Measurements from ENCODE around the gene ECM1.

The ECM1 gene

GRCh38 chr1:150525348-150525747 lies 17.4 kb downstream of the ECM1 start:
- Histone ChIP-seq H3F3A (ENCODE audit: low read depth) (no peaks in the 10 kb centered on the region), H3K4me1 (ENCODE audit: insufficient read depth, low read length, poor library complexity, severe bottlenecking) (no peaks in the 10 kb centered on the region), H4K20me1 (ENCODE audit: insufficient read depth, low read length, poor library complexity, severe bottlenecking) (no peaks in the 10 kb centered on the region), H3K36me3 (ENCODE audit: insufficient read depth, low read length) (no peaks in the 10 kb centered on the region), H3K4me3 (ENCODE audit: low read length, poor library complexity, severe bottlenecking) (no peak overlapping the region), H3K4me2 (ENCODE audit: low read depth, low read length, poor library complexity, severe bottlenecking) (no peak overlapping the region), H3K79me2 (ENCODE audit: insufficient read depth, low read length) (no peaks in the 10 kb centered on the region), H3K9me3 (ENCODE audit: insufficient read depth, low read depth, low read length) (no peaks in the 10 kb centered on the region), H3K9ac (ENCODE audit: low read depth, low read length, poor library complexity, severe bottlenecking) (no peak overlapping the region), H2AFZ (ENCODE audit: low read length) (no peak overlapping the region), H3K9me2 (replicated peaks; ENCODE audit: low read depth, low read length) (no peaks in the 10 kb centered on the region), H3K27me3 (ENCODE audit: insufficient read depth, low read length, poor library complexity, severe bottlenecking) (no peaks in the 10 kb centered on the region)
- TF ChIP-seq CTCF (conservative IDR thresholded peaks at IDR 0.05; ENCODE audit: low read length) (no peak), EZH2phosphoT487 (IDR thresholded peaks at IDR 0.05; ENCODE audit: borderline replicate concordance) (no peak)

- no peaks in the 10 kb centered on the region for H3K27me3 ChIP-seq (ENCODE audit: insufficient read depth, low read length, poor library complexity, severe bottlenecking)
- no peak overlapping the region for H3K4me3 ChIP-seq (ENCODE audit: low read length, poor library complexity, severe bottlenecking)
- TF ChIP-seq EZH2phosphoT487 (IDR thresholded peaks at IDR 0.05; ENCODE audit: borderline replicate concordance) (no peak), CTCF (conservative IDR thresholded peaks at IDR 0.05; ENCODE audit: low read length) (no peak)
- no peaks in the 10 kb centered on the region for H3K36me3 ChIP-seq (ENCODE audit: insufficient read depth, low read length)
- no peaks in the 10 kb centered on the region for H3K9me2 ChIP-seq (replicated peaks; ENCODE audit: low read depth, low read length)
- H3F3A ChIP-seq (ENCODE audit: low read depth) = no peaks in the 10 kb centered on the region
- H3K9ac ChIP-seq (ENCODE audit: low read depth, low read length, poor library complexity, severe bottlenecking) = no peak overlapping the region
- H3K4me1 ChIP-seq (ENCODE audit: insufficient read depth, low read length, poor library complexity, severe bottlenecking) = no peaks in the 10 kb centered on the region
- no peaks in the 10 kb centered on the region for H3K9me3 ChIP-seq (ENCODE audit: insufficient read depth, low read depth, low read length)
- H3K4me2 ChIP-seq (ENCODE audit: low read depth, low read length, poor library complexity, severe bottlenecking) = no peak overlapping the region
- no peaks in the 10 kb centered on the region for H3K79me2 ChIP-seq (ENCODE audit: insufficient read depth, low read length)
- H2AFZ ChIP-seq (ENCODE audit: low read length) = no peak overlapping the region
- no peaks in the 10 kb centered on the region for H4K20me1 ChIP-seq (ENCODE audit: insufficient read depth, low read length, poor library complexity, severe bottlenecking)
Measured at GRCh38 chr1:150528196-150528595, 20.3 kb downstream of the ECM1 start.

GRCh38 chr1:150529017-150529416 lies 21.1 kb downstream of the ECM1 start:
- H4K20me1 ChIP-seq (ENCODE audit: insufficient read depth, low read length, poor library complexity, severe bottlenecking) = no peaks in the 10 kb centered on the region
- no peaks in the 10 kb centered on the region for H3F3A ChIP-seq (ENCODE audit: low read depth)
- no peak overlapping the region for H2AFZ ChIP-seq (ENCODE audit: low read length)
- H3K36me3 ChIP-seq (ENCODE audit: insufficient read depth, low read length) = no peaks in the 10 kb centered on the region
- H3K27me3 ChIP-seq (ENCODE audit: insufficient read depth, low read length, poor library complexity, severe bottlenecking) = no peaks in the 10 kb centered on the region
- H3K79me2 ChIP-seq (ENCODE audit: insufficient read depth, low read length) = no peaks in the 10 kb centered on the region
- TF ChIP-seq CTCF (conservative IDR thresholded peaks at IDR 0.05; ENCODE audit: low read length) (no peak), EZH2phosphoT487 (IDR thresholded peaks at IDR 0.05; ENCODE audit: borderline replicate concordance) (no peak)
- H3K4me1 ChIP-seq (ENCODE audit: insufficient read depth, low read length, poor library complexity, severe bottlenecking) = no peaks in the 10 kb centered on the region
- H3K9ac ChIP-seq (ENCODE audit: low read depth, low read length, poor library complexity, severe bottlenecking) = no peak overlapping the region
- H3K4me3 ChIP-seq (ENCODE audit: low read length, poor library complexity, severe bottlenecking) = no peak overlapping the region
- no peaks in the 10 kb centered on the region for H3K9me3 ChIP-seq (ENCODE audit: insufficient read depth, low read depth, low read length)
- H3K9me2 ChIP-seq (replicated peaks; ENCODE audit: low read depth, low read length) = no peaks in the 10 kb centered on the region
- H3K4me2 ChIP-seq (ENCODE audit: low read depth, low read length, poor library complexity, severe bottlenecking) = no peak overlapping the region
